ENCODE data around the gene FOCAD. TPM values are rescaled to one million over a fixed set of nuclear protein-coding genes. Genes with fewer than 3 reads are reported as not detected.
A peak's percentile ranks its signal among the peaks of the same experiment; 100 is the strongest.

Gene FOCAD
- total and polyA plus RNA-seq, 2 donors (not counting 1 experiment from before 2014, with no cell fraction given), result 4.0 to 10.1 TPM

DNA sequence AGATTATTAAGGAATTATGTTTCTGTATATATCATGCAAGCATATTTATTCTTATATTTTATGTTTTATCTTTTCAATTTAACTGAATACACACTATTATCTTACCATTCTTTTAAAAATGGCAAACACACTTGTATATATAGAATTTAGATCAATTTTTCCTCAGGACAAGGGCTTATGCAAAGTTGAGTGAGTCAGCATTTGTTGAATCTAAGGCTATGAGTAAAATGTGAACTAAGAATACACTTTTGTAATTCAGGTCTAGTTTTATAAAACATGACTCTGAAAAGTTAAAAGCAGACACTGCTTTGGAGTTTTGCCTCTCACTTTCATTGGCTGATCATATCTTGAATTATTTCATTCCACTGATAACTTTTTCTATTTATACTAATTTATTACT, 127.8 kb downstream of the FOCAD start:
- no peak for ATAC-seq (ENCODE audit: low read depth)
- POLR2A ChIA-PET, result no interaction called here

DNA sequence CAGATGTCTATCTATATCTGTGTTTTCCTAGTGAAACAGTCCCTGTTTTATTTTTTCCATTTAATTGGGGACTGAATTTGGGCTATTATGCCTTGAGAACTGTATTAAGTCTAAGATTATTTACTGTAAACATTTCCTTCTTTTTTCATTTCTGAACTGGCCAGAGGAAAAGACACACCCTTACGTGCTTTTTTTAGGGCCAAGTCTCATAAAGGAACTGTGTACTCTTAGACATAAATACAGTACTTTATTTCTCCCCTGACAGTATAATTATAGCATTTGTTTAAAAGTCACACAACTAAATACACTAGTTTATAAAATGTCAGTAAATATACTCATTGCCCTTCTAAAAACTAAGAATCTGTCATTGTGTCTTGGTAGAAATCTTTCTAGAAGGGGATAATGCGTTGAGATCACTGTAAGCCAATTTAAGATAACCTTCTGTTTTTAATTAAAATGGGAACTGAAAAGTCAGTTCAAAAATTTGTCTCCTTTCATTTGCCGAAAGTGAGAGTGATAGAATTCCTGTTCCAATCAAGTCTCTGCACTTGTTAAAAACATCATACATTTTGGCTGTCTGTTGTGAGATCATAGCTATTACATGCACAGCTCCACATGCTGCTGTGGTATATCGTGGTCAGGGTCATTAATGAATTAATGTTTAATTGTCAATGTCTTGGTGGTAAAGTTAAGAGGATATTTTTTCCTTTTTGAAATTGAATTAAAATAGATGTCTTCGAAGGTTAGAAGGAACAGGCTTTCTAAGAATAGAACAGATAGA, 132.1 kb downstream of the FOCAD start:
- Histone ChIP-seq H3K4me2 (replicated peaks; ENCODE audit: low read depth, low read length, poor library complexity, severe bottlenecking) (peak overlapping the region; percentile 50), H3K27ac (ENCODE audit: low read length in 2 of 2) (peak overlapping the region in 1 of 2 donors; percentile 47), H3K27me3 (replicated peaks in 1 of 4; ENCODE audit: control extremely low read depth in 1 of 4, control insufficient read depth in 3 of 4, insufficient read depth in 4 of 4, low read length in 3 of 4) (no peaks in the 10 kb centered on the region), H3K4me3 (ENCODE audit: control extremely low read depth in 1 of 5, extremely low read depth in 1 of 5, insufficient read depth in 1 of 5, low read depth in 2 of 5, low read length in 4 of 5) (no peak overlapping the region), H4K20me1 (ENCODE audit: control insufficient read depth, insufficient read depth, low read length, poor library complexity, severe bottlenecking) (no peaks in the 10 kb centered on the region), H3K79me2 (ENCODE audit: control insufficient read depth, insufficient read depth, low read length) (no peaks in the 10 kb centered on the region), H3K9me3 (ENCODE audit: control extremely low read depth in 1 of 3, control insufficient read depth in 2 of 3, insufficient read depth in 1 of 3, low read length in 2 of 3) (no peaks in the 10 kb centered on the region), H3K4me1 (ENCODE audit: control insufficient read depth in 2 of 2, insufficient read depth in 2 of 2, low read length in 2 of 2) (peaks cover 0 to 7% of the 10 kb centered on the region in 2 donors), H3K36me3 (replicated peaks in 1 of 2; ENCODE audit: control extremely low read depth in 1 of 2, control insufficient read depth in 1 of 2, extremely low read depth in 1 of 2, insufficient read depth in 2 of 2, low read length in 1 of 2) (no peaks in the 10 kb centered on the region), H3K9ac (ENCODE audit: low read length) (peak overlapping the region; percentile 27), H2AFZ (ENCODE audit: insufficient read depth, low read depth, low read length, poor library complexity, severe bottlenecking) (no peak overlapping the region)
- TF ChIP-seq EZH2 (IDR thresholded peaks at IDR 0.05; ENCODE audit: borderline replicate concordance, insufficient read depth, low read depth, low read length, poor library complexity, severe bottlenecking), result no peak
- TF ChIP-seq, protein P1, sequence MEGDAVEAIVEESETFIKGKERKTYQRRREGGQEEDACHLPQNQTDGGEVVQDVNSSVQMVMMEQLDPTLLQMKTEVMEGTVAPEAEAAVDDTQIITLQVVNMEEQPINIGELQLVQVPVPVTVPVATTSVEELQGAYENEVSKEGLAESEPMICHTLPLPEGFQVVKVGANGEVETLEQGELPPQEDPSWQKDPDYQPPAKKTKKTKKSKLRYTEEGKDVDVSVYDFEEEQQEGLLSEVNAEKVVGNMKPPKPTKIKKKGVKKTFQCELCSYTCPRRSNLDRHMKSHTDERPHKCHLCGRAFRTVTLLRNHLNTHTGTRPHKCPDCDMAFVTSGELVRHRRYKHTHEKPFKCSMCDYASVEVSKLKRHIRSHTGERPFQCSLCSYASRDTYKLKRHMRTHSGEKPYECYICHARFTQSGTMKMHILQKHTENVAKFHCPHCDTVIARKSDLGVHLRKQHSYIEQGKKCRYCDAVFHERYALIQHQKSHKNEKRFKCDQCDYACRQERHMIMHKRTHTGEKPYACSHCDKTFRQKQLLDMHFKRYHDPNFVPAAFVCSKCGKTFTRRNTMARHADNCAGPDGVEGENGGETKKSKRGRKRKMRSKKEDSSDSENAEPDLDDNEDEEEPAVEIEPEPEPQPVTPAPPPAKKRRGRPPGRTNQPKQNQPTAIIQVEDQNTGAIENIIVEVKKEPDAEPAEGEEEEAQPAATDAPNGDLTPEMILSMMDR (IDR thresholded peaks at IDR 0.05), result no peak
- POLR2A ChIA-PET, result no interaction called here
- H3K4me1 Mint-ChIP-seq, result peaks cover 11% of the 10 kb centered on the region
- H3K4me3 Mint-ChIP-seq, result peak overlapping the region; percentile 11
- CTCF ChIA-PET, result no interaction called here
- no peak for DNase-seq
- intact Hi-C loops (cut with micrococcal nuclease), result no loop called here
- H3K27ac Mint-ChIP-seq, result no peak overlapping the region
- H3K27me3 Mint-ChIP-seq, result no peaks in the 10 kb centered on the region
- no peaks in the 10 kb centered on the region for H3K9me3 Mint-ChIP-seq (ENCODE audit: insufficient read depth)
- WGBS (ENCODE audit: insufficient coverage), result 80% methylated on average over 1 of the region's 5 CpGs
- no peak for ATAC-seq (ENCODE audit: low read depth)

More for the DNA sequence above, 127.8 kb downstream of the FOCAD start:
- intact Hi-C loops (cut with micrococcal nuclease), result no loop called here
- Histone ChIP-seq H4K20me1 (ENCODE audit: control insufficient read depth, insufficient read depth, low read length, poor library complexity, severe bottlenecking) (no peaks in the 10 kb centered on the region), H3K9me3 (ENCODE audit: control extremely low read depth in 1 of 3, control insufficient read depth in 2 of 3, insufficient read depth in 1 of 3, low read length in 2 of 3) (no peaks in the 10 kb centered on the region), H3K79me2 (ENCODE audit: control insufficient read depth, insufficient read depth, low read length) (no peaks in the 10 kb centered on the region), H3K27ac (ENCODE audit: low read length in 2 of 2) (no peak overlapping the region), H3K27me3 (replicated peaks in 1 of 4; ENCODE audit: control extremely low read depth in 1 of 4, control insufficient read depth in 3 of 4, insufficient read depth in 4 of 4, low read length in 3 of 4) (no peaks in the 10 kb centered on the region), H3K4me2 (replicated peaks; ENCODE audit: low read depth, low read length, poor library complexity, severe bottlenecking) (no peak overlapping the region), H3K9ac (ENCODE audit: low read length) (no peak overlapping the region), H3K4me1 (ENCODE audit: control insufficient read depth in 2 of 2, insufficient read depth in 2 of 2, low read length in 2 of 2) (peaks cover 0 to 7% of the 10 kb centered on the region in 2 donors), H3K36me3 (replicated peaks in 1 of 2; ENCODE audit: control extremely low read depth in 1 of 2, control insufficient read depth in 1 of 2, extremely low read depth in 1 of 2, insufficient read depth in 2 of 2, low read length in 1 of 2) (no peaks in the 10 kb centered on the region), H2AFZ (ENCODE audit: insufficient read depth, low read depth, low read length, poor library complexity, severe bottlenecking) (no peak overlapping the region), H3K4me3 (ENCODE audit: control extremely low read depth in 1 of 5, extremely low read depth in 1 of 5, insufficient read depth in 1 of 5, low read depth in 2 of 5, low read length in 4 of 5) (no peak overlapping the region)
- DNase-seq, result no peak
- H3K27ac Mint-ChIP-seq, result no peak overlapping the region
- no peak for TF ChIP-seq EZH2 (IDR thresholded peaks at IDR 0.05; ENCODE audit: borderline replicate concordance, insufficient read depth, low read depth, low read length, poor library complexity, severe bottlenecking)
- TF ChIP-seq, protein P1 (IDR thresholded peaks at IDR 0.05), result no peak
- no peak overlapping the region for H3K4me3 Mint-ChIP-seq
- H3K9me3 Mint-ChIP-seq (ENCODE audit: insufficient read depth), result no peaks in the 10 kb centered on the region
- H3K27me3 Mint-ChIP-seq, result no peaks in the 10 kb centered on the region
- H3K4me1 Mint-ChIP-seq, result peaks cover 7% of the 10 kb centered on the region
- CTCF ChIA-PET, result no interaction called here
